Stimulated activated CD8-positive, alpha-beta memory T cell treated with anti-CD3 and anti-CD28 coated beads, Interleukin-7, amount 100 ng/mL, for 1 hour (primary cell): ENCODE data around the gene EDC3.

Experiments used
- DNase-seq, 2 donors: peaks; one replicate each; pipeline ENCODE4 v3.0.0-alpha.2; 2020; ENCODE audit warnings: low read depth in 2 of 2

Gene EDC3

GRCh38 chr15:74584204-74584603 lies 111.6 kb downstream of the EDC3 start:
- DNase-seq, result no peak
